GM23338 (cell line): ENCODE results near the gene KRTAP10-6. TPM values are rescaled to one million over a fixed set of nuclear protein-coding genes. Genes with fewer than 3 reads are reported as not detected.

Experiments used
- ATAC-seq: fragments of 200-7000 bp; cut with Tn5 transposase; 3 replicates; pipeline ENCODE4 v1.9.1; 2020
- DNase-seq: peaks from one replicate; pipeline ENCODE4 v3.0.0-alpha.2; 2015; ENCODE audit warnings: low spot score
- H2AFZ ChIP-seq: fragments of 200-600 bp; sonication (generic); 2 replicates; pipeline ENCODE4 v1.8.0; 2016; ENCODE audit warnings: antibody characterized with exemption, mild to moderate bottlenecking, moderate library complexity
- H3F3A ChIP-seq: fragments of 200-600 bp; sonication (generic); replicated peaks from 2 replicates; pipeline ENCODE4 v1.8.0; 2017; ENCODE audit warnings: antibody characterized with exemption, mixed run types, low read depth
- H3K27ac ChIP-seq: fragments of 200-600 bp; sonication (generic); 2 replicates; pipeline ENCODE4 v1.6.1; 2016; ENCODE audit warnings: low read depth
- H3K27me3 ChIP-seq: fragments of 200-600 bp; sonication (generic); 2 replicates; pipeline ENCODE4 v1.8.0; 2016; ENCODE audit warnings: mild to moderate bottlenecking, mixed run types, moderate library complexity; ENCODE audit not compliant: insufficient read depth
- H3K36me3 ChIP-seq: fragments of 200-600 bp; sonication (generic); 2 replicates; pipeline ENCODE4 v1.8.0; 2016; ENCODE audit warnings: mild to moderate bottlenecking; ENCODE audit not compliant: insufficient read depth
- H3K4me1 ChIP-seq: fragments of 200-600 bp; sonication (generic); 2 replicates; pipeline ENCODE4 v1.8.0; 2016; ENCODE audit warnings: mild to moderate bottlenecking, moderate library complexity; ENCODE audit not compliant: insufficient read depth
- H3K4me2 ChIP-seq: fragments of 200-600 bp; sonication (generic); 2 replicates; pipeline ENCODE4 v1.7.1; 2017; ENCODE audit warnings: mixed run types
- H3K4me3 ChIP-seq: fragments of 200-600 bp; sonication (generic); 2 replicates; pipeline ENCODE4 v1.6.1; 2016; ENCODE audit warnings: mixed run types
- H3K79me2 ChIP-seq: fragments of 200-600 bp; sonication (generic); replicated peaks from 2 replicates; pipeline ENCODE4 v1.8.0; 2017; ENCODE audit warnings: mild to moderate bottlenecking; ENCODE audit not compliant: insufficient read depth
- H3K9me2 ChIP-seq: fragments of 200-600 bp; sonication (generic); 2 replicates; pipeline ENCODE4 v1.8.0; 2017; ENCODE audit not compliant: insufficient read depth
- H4K20me1 ChIP-seq: fragments of 200-600 bp; sonication (generic); replicated peaks from 2 replicates; pipeline ENCODE4 v1.8.0; 2017; ENCODE audit warnings: mild to moderate bottlenecking; ENCODE audit not compliant: insufficient read depth
- H3K27ac Mint-ChIP-seq: 2 replicates; pipeline ENCODE4 v1.8.0; 2020; ENCODE audit warnings: inconsistent platforms, mild to moderate bottlenecking, moderate library complexity, mixed read lengths
- H3K27me3 Mint-ChIP-seq: 3 replicates; pipeline ENCODE4 v1.8.0; 2022; ENCODE audit warnings: low read depth, mild to moderate bottlenecking, moderate library complexity, mixed read lengths, inconsistent platforms; ENCODE audit not compliant: insufficient read depth, poor library complexity
- H3K36me3 Mint-ChIP-seq: 3 replicates; pipeline ENCODE4 v1.8.0; 2021; ENCODE audit warnings: low read depth, mild to moderate bottlenecking, inconsistent platforms, moderate library complexity, mixed read lengths
- H3K4me1 Mint-ChIP-seq: 3 replicates; pipeline ENCODE4 v1.8.0; 2020; ENCODE audit warnings: mild to moderate bottlenecking, inconsistent platforms, mixed read lengths
- H3K4me3 Mint-ChIP-seq: 3 replicates; pipeline ENCODE4 v1.8.0; 2021; ENCODE audit warnings: moderate library complexity, mild to moderate bottlenecking, inconsistent platforms, mixed read lengths
- H3K9me3 Mint-ChIP-seq: 3 replicates; pipeline ENCODE4 v1.8.0; 2020; ENCODE audit warnings: moderate library complexity, mild to moderate bottlenecking, inconsistent platforms, mixed read lengths
- CREB1 ChIP-seq: fragments of 250-450 bp; sonication (Bioruptor Pico); IDR thresholded peaks from 2 replicates; pipeline ENCODE4 v1.5.0; 2020; ENCODE audit warnings: low read depth, mild to moderate bottlenecking, moderate library complexity
- EZH2 ChIP-seq: fragments of 200-600 bp; sonication (generic); IDR thresholded peaks from one replicate; pipeline ENCODE4 v1.8.0; 2017; ENCODE audit warnings: antibody characterized with exemption, mild to moderate bottlenecking, low read depth; ENCODE audit not compliant: unreplicated experiment
- EZH2phosphoT487 ChIP-seq: fragments of 200-600 bp; sonication (generic); IDR thresholded peaks from one replicate; pipeline ENCODE4 v1.8.1; 2018; ENCODE audit warnings: antibody characterized with exemption; ENCODE audit not compliant: unreplicated experiment
- JUNB ChIP-seq: IDR thresholded peaks from one replicate; pipeline ENCODE4 v1.6.1; 2016; ENCODE audit warnings: antibody characterized with exemption; ENCODE audit not compliant: unreplicated experiment
- NANOG ChIP-seq: IDR thresholded peaks from 2 replicates; pipeline ENCODE4 v1.6.1; 2016; ENCODE audit warnings: antibody characterized with exemption, borderline replicate concordance
- POLR2AphosphoS5 ChIP-seq: IDR thresholded peaks from 2 replicates; pipeline ENCODE4 v1.6.1; 2016; ENCODE audit warnings: antibody characterized with exemption, low read depth
- STAT1 ChIP-seq: IDR thresholded peaks from one replicate; pipeline ENCODE4 v1.6.1; 2016; ENCODE audit warnings: antibody characterized with exemption; ENCODE audit not compliant: unreplicated experiment
- ZNF114 ChIP-seq: fragments of 250-450 bp; sonication (Bioruptor Pico); IDR thresholded peaks from 2 replicates; pipeline ENCODE4 v1.5.0; 2020; ENCODE audit warnings: mild to moderate bottlenecking, moderate library complexity
- ZNF331 ChIP-seq: fragments of 250-450 bp; sonication (Bioruptor Pico); IDR thresholded peaks from 2 replicates; pipeline ENCODE4 v1.5.0; 2020; ENCODE audit warnings: low read depth, mild to moderate bottlenecking, moderate library complexity
- polyA plus RNA-seq: library from polyadenylated mRNA; unstranded; fragments of >200 nt; fragmentation: Nextera tagmentation; extraction: Ambion mirVana; gene quantifications from 2 replicates; pipeline ENCODE4 v1.2.1, GENCODE V29; 2016
- total RNA-seq: library from RNA; depleted of rRNA; stranded (reverse); fragments of >200 nt; shearing (Covaris generic); gene quantifications from 2 replicates; pipeline ENCODE4 v1.2.3, GENCODE V29; 2014
- TF ChIP-seq, protein P1 (sequence below): IDR thresholded peaks from one replicate; pipeline ENCODE4 v1.6.1; 2018; ENCODE audit warnings: antibody characterized with exemption; ENCODE audit not compliant: unreplicated experiment
- TF ChIP-seq, protein P2 (sequence below): fragments of 250-450 bp; sonication (Bioruptor Pico); IDR thresholded peaks from 2 replicates; pipeline ENCODE4 v1.5.0; 2020; ENCODE audit warnings: mild to moderate bottlenecking, moderate library complexity
- TF ChIP-seq, protein P3 (sequence below), 2 experiments: fragments of 200-600 bp in 1 of 2; sonication (generic) in 1 of 2; conservative IDR thresholded peaks; 2 replicates each; pipeline versions ENCODE4 v1.5.1 to v1.6.1; 2016 to 2017; ENCODE audit warnings: antibody characterized with exemption in 2 of 2, low read depth in 2 of 2, mild to moderate bottlenecking in 2 of 2, moderate library complexity in 1 of 2
- TF ChIP-seq, protein P4 (sequence below): IDR thresholded peaks from 2 replicates; pipeline ENCODE4 v1.6.1; 2016; ENCODE audit warnings: antibody characterized with exemption

KRTAP10-6 gene
- total and polyA plus RNA-seq, 2 experiments from 2014 or later: not detected

DNA sequence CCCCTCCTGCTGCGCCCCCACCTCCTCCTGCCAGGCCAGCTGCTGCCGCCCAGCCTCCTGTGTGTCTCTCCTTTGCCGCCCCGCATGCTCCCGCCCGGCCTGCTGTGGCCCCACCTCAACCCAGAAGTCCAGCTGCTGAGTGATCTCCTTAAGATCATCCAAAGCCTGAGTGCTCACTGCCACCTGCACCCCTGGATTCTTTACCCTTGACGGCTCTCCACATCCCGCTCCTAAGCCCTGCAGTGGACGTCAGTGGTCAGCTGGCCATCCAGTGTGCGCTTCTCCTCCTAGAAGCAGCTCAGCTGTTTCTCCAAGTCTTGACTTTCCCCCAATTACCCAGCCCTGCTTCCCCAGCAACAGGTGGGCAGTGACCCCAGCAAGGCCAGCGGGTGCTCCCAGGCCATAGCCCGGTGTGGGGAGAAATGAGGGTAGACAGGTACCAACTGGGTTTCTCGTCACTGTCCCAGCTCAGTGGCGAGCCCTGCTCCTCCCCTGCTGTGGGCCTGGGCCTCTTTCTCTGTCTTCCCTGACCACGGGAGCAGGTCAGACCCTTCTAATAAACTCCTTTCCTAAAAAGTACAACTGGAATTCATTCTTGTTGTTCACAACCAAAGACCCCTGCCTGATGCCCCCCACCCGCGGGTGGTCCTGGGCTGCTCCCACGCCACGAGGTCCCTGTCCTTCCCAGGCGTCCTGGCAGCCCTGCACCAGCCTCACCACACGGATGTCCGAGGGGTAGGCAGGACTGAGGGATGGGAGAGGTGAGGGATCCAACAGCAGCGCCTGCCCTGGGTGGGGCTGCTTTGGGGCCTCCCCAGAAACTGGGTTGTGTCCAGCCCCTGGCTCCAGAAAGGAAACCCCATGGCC is 9.5 kb upstream of the KRTAP10-6 start:
- Histone ChIP-seq H3K27me3 (no peaks in the 10 kb centered on the region), H2AFZ (no peak overlapping the region), H3F3A (no peaks in the 10 kb centered on the region), H3K4me2 (no peak overlapping the region), H3K36me3 (no peaks in the 10 kb centered on the region), H4K20me1 (no peaks in the 10 kb centered on the region), H3K79me2 (no peaks in the 10 kb centered on the region), H3K9me2 (no peaks in the 10 kb centered on the region), H3K4me3 (no peak overlapping the region), H3K4me1 (peaks cover 7% of the 10 kb centered on the region; the same call in 1 of the 2 replicates), H3K27ac (no peak overlapping the region)
- peaks cover 22% of the 10 kb centered on the region for H3K4me1 Mint-ChIP-seq
- peak overlapping the region; percentile 27; the same call in 1 of the 2 replicates for H3K27ac Mint-ChIP-seq
- no peaks in the 10 kb centered on the region; the same call in 2 of the 3 replicates for H3K36me3 Mint-ChIP-seq
- peaks cover 11% of the 10 kb centered on the region for H3K9me3 Mint-ChIP-seq
- no peak for ATAC-seq
- TF ChIP-seq CREB1 (CRISPR knock-in tag) (no peak), ZNF331 (CRISPR knock-in tag) (no peak), ZNF114 (no peak), EZH2phosphoT487 (no peak), JUNB (no peak), NANOG (no peak), STAT1 (no peak), EZH2 (no peak), POLR2AphosphoS5 (no peak)
- TF ChIP-seq, protein P1, sequence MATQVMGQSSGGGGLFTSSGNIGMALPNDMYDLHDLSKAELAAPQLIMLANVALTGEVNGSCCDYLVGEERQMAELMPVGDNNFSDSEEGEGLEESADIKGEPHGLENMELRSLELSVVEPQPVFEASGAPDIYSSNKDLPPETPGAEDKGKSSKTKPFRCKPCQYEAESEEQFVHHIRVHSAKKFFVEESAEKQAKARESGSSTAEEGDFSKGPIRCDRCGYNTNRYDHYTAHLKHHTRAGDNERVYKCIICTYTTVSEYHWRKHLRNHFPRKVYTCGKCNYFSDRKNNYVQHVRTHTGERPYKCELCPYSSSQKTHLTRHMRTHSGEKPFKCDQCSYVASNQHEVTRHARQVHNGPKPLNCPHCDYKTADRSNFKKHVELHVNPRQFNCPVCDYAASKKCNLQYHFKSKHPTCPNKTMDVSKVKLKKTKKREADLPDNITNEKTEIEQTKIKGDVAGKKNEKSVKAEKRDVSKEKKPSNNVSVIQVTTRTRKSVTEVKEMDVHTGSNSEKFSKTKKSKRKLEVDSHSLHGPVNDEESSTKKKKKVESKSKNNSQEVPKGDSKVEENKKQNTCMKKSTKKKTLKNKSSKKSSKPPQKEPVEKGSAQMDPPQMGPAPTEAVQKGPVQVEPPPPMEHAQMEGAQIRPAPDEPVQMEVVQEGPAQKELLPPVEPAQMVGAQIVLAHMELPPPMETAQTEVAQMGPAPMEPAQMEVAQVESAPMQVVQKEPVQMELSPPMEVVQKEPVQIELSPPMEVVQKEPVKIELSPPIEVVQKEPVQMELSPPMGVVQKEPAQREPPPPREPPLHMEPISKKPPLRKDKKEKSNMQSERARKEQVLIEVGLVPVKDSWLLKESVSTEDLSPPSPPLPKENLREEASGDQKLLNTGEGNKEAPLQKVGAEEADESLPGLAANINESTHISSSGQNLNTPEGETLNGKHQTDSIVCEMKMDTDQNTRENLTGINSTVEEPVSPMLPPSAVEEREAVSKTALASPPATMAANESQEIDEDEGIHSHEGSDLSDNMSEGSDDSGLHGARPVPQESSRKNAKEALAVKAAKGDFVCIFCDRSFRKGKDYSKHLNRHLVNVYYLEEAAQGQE: no peak
- TF ChIP-seq, protein P2, sequence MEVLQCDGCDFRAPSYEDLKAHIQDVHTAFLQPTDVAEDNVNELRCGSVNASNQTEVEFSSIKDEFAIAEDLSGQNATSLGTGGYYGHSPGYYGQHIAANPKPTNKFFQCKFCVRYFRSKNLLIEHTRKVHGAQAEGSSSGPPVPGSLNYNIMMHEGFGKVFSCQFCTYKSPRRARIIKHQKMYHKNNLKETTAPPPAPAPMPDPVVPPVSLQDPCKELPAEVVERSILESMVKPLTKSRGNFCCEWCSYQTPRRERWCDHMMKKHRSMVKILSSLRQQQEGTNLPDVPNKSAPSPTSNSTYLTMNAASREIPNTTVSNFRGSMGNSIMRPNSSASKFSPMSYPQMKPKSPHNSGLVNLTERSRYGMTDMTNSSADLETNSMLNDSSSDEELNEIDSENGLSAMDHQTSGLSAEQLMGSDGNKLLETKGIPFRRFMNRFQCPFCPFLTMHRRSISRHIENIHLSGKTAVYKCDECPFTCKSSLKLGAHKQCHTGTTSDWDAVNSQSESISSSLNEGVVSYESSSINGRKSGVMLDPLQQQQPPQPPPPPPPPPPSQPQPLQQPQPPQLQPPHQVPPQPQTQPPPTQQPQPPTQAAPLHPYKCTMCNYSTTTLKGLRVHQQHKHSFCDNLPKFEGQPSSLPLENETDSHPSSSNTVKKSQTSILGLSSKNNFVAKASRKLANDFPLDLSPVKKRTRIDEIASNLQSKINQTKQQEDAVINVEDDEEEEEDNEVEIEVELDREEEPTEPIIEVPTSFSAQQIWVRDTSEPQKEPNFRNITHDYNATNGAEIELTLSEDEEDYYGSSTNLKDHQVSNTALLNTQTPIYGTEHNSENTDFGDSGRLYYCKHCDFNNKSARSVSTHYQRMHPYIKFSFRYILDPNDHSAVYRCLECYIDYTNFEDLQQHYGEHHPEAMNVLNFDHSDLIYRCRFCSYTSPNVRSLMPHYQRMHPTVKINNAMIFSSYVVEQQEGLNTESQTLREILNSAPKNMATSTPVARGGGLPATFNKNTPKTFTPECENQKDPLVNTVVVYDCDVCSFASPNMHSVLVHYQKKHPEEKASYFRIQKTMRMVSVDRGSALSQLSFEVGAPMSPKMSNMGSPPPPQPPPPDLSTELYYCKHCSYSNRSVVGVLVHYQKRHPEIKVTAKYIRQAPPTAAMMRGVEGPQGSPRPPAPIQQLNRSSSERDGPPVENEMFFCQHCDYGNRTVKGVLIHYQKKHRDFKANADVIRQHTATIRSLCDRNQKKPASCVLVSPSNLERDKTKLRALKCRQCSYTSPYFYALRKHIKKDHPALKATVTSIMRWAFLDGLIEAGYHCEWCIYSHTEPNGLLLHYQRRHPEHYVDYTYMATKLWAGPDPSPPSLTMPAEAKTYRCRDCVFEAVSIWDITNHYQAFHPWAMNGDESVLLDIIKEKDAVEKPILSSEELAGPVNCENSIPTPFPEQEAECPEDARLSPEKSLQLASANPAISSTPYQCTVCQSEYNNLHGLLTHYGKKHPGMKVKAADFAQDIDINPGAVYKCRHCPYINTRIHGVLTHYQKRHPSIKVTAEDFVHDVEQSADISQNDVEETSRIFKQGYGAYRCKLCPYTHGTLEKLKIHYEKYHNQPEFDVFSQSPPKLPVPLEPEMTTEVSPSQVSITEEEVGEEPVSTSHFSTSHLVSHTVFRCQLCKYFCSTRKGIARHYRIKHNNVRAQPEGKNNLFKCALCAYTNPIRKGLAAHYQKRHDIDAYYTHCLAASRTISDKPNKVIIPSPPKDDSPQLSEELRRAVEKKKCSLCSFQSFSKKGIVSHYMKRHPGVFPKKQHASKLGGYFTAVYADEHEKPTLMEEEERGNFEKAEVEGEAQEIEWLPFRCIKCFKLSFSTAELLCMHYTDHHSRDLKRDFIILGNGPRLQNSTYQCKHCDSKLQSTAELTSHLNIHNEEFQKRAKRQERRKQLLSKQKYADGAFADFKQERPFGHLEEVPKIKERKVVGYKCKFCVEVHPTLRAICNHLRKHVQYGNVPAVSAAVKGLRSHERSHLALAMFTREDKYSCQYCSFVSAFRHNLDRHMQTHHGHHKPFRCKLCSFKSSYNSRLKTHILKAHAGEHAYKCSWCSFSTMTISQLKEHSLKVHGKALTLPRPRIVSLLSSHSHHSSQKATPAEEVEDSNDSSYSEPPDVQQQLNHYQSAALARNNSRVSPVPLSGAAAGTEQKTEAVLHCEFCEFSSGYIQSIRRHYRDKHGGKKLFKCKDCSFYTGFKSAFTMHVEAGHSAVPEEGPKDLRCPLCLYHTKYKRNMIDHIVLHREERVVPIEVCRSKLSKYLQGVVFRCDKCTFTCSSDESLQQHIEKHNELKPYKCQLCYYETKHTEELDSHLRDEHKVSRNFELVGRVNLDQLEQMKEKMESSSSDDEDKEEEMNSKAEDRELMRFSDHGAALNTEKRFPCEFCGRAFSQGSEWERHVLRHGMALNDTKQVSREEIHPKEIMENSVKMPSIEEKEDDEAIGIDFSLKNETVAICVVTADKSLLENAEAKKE (CRISPR knock-in tag): no peak
- TF ChIP-seq, protein P3, sequence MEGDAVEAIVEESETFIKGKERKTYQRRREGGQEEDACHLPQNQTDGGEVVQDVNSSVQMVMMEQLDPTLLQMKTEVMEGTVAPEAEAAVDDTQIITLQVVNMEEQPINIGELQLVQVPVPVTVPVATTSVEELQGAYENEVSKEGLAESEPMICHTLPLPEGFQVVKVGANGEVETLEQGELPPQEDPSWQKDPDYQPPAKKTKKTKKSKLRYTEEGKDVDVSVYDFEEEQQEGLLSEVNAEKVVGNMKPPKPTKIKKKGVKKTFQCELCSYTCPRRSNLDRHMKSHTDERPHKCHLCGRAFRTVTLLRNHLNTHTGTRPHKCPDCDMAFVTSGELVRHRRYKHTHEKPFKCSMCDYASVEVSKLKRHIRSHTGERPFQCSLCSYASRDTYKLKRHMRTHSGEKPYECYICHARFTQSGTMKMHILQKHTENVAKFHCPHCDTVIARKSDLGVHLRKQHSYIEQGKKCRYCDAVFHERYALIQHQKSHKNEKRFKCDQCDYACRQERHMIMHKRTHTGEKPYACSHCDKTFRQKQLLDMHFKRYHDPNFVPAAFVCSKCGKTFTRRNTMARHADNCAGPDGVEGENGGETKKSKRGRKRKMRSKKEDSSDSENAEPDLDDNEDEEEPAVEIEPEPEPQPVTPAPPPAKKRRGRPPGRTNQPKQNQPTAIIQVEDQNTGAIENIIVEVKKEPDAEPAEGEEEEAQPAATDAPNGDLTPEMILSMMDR (conservative IDR thresholded peaks at IDR 0.05; ENCODE audit: low read depth in 2 of 2): no peak
- TF ChIP-seq, protein P4, sequence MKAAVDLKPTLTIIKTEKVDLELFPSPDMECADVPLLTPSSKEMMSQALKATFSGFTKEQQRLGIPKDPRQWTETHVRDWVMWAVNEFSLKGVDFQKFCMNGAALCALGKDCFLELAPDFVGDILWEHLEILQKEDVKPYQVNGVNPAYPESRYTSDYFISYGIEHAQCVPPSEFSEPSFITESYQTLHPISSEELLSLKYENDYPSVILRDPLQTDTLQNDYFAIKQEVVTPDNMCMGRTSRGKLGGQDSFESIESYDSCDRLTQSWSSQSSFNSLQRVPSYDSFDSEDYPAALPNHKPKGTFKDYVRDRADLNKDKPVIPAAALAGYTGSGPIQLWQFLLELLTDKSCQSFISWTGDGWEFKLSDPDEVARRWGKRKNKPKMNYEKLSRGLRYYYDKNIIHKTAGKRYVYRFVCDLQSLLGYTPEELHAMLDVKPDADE: no peak
- no peak for DNase-seq
- H3K27me3 Mint-ChIP-seq: peaks cover 11% of the 10 kb centered on the region
- H3K4me3 Mint-ChIP-seq: no peak overlapping the region
